ENCODE results near the gene HAGH.

HAGH gene

DNA sequence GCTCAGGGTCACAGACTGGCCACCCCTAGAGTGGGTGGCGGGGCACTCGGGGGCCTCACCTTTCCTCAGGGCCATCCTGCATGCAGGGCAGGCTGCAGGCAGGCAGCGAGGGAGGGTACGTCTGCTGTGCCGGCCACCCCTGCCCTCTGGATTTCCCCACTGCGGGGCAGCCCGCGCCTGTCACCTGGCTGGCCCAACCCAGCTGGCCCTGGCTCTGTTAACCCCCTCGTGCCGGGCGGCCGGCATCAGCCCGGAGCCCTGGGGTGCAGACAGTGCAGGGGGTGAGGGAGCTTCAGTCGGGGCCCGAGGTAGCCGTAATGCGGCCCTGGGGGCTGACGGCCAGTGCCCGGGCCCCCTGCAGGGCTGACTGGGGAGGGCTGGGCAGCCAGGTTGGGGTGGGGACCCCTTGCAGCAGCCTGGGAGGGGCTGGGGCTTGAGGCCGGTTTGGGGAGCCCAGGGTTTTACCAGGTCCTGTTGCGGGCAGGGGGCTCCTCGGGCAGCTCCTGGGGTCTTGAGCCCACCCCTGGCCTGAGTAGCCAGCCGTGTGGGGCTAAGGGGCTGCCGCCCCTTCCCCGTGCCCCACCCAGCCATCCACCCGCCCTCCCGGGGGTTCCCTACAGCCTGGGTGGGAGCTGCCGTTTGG lies 32.9 kb downstream of the HAGH start, which contains the start of gene IGFALS (continued):
- TF ChIP-seq ZNF48 (tag by site-specific recombination; IDR thresholded peaks at IDR 0.05) = no peak
- TF ChIP-seq, protein P1, sequence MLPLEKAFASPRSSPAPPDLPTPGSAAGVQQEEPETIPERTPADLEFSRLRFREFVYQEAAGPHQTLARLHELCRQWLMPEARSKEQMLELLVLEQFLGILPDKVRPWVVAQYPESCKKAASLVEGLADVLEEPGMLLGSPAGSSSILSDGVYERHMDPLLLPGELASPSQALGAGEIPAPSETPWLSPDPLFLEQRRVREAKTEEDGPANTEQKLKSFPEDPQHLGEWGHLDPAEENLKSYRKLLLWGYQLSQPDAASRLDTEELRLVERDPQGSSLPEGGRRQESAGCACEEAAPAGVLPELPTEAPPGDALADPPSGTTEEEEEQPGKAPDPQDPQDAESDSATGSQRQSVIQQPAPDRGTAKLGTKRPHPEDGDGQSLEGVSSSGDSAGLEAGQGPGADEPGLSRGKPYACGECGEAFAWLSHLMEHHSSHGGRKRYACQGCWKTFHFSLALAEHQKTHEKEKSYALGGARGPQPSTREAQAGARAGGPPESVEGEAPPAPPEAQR (tag by site-specific recombination; IDR thresholded peaks at IDR 0.05) = no peak
- no peak for TF ChIP-seq ZNF132 (tag by site-specific recombination; IDR thresholded peaks at IDR 0.05; ENCODE audit: borderline replicate concordance)
- no peak for TF ChIP-seq ZNF510 (tag by site-specific recombination; IDR thresholded peaks at IDR 0.05; ENCODE audit: insufficient replicate concordance)
- TF ChIP-seq ZNF571 (tag by site-specific recombination; IDR thresholded peaks at IDR 0.05) = no peak
- TF ChIP-seq, protein P2, sequence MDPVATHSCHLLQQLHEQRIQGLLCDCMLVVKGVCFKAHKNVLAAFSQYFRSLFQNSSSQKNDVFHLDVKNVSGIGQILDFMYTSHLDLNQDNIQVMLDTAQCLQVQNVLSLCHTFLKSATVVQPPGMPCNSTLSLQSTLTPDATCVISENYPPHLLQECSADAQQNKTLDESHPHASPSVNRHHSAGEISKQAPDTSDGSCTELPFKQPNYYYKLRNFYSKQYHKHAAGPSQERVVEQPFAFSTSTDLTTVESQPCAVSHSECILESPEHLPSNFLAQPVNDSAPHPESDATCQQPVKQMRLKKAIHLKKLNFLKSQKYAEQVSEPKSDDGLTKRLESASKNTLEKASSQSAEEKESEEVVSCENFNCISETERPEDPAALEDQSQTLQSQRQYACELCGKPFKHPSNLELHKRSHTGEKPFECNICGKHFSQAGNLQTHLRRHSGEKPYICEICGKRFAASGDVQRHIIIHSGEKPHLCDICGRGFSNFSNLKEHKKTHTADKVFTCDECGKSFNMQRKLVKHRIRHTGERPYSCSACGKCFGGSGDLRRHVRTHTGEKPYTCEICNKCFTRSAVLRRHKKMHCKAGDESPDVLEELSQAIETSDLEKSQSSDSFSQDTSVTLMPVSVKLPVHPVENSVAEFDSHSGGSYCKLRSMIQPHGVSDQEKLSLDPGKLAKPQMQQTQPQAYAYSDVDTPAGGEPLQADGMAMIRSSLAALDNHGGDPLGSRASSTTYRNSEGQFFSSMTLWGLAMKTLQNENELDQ (tag by site-specific recombination; IDR thresholded peaks at IDR 0.05; ENCODE audit: low read depth) = no peak

DNA sequence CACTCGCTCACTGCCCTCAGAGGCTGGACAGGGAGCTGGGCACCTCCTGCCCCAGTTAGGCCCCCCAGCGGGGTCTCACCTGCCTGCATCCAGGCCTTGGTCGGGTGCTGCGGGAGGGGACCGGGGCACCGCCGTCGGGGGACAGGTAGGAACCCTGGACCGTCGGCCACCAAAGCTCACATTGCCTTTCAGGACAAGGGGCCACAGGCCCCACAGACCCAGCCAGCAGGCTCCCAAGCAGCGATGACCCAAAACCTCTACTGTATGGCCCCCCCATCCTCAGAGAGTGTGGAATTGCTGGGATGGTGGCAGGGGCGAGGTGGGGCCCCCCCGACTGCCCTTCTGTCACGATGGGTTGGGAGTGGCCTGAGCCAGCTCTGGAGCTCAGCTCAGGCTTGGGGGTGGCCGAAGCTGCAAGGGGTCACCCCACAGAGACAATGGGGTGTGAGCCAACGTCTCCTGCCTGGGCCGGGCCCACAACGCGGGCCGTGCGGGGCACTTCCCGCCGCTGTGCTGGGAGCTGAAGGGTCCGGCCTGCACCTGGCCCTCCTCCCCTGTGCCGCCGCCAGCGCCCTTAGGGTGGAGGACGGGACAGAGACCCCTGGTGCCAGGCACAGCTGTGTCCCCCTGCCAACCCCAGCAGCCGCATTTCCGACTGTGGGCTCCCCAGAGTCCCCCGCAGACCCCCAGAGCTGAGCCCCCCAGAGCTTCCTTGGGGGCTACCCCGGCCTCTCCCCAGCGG lies 33.6 kb downstream of the HAGH start:
- ChIA-PET CTCF (interaction anchor here (0.6 kb wide), 1 partner anchor 158 kb away, joined by 3 read pairs; no protein-coding TSS in a partner anchor), POLR2A (interaction anchor here (0.5 to 3.8 kb wide), 4 partner anchors 10 to 27 kb away, joined by 4 to 19 read pairs (median 4); partner anchors contain the start of genes NUBP2 and SPSB3)
- H3K4me1 ChIP-seq (ENCODE audit: control insufficient read depth, insufficient read depth, low read length) = no peaks in the 10 kb centered on the region
- no peaks in the 10 kb centered on the region for H3K9me3 ChIP-seq (ENCODE audit: control insufficient read depth, insufficient read depth, low read depth, low read length)
- no peak overlapping the region for H3K4me3 ChIP-seq (ENCODE audit: low read depth, low read length)
- peaks cover 0 to 25% of the 10 kb centered on the region in 2 experiments; a peak in 2 of 3 replicates for H3K36me3 ChIP-seq (ENCODE audit: control insufficient read depth in 2 of 2, insufficient read depth in 1 of 2, low read length in 2 of 2)
- no peak overlapping the region for H3K27ac ChIP-seq (ENCODE audit: extremely low read depth, low read depth, low read length)
- no peak for TF ChIP-seq ZNF830 (tag by site-specific recombination; IDR thresholded peaks at IDR 0.05; ENCODE audit: low read depth)
- TF ChIP-seq, protein P3, sequence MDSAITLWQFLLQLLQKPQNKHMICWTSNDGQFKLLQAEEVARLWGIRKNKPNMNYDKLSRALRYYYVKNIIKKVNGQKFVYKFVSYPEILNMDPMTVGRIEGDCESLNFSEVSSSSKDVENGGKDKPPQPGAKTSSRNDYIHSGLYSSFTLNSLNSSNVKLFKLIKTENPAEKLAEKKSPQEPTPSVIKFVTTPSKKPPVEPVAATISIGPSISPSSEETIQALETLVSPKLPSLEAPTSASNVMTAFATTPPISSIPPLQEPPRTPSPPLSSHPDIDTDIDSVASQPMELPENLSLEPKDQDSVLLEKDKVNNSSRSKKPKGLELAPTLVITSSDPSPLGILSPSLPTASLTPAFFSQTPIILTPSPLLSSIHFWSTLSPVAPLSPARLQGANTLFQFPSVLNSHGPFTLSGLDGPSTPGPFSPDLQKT (IDR thresholded peaks at IDR 0.05; ENCODE audit: borderline replicate concordance, low read depth, low read length) = no peak
- TF ChIP-seq, protein P4, sequence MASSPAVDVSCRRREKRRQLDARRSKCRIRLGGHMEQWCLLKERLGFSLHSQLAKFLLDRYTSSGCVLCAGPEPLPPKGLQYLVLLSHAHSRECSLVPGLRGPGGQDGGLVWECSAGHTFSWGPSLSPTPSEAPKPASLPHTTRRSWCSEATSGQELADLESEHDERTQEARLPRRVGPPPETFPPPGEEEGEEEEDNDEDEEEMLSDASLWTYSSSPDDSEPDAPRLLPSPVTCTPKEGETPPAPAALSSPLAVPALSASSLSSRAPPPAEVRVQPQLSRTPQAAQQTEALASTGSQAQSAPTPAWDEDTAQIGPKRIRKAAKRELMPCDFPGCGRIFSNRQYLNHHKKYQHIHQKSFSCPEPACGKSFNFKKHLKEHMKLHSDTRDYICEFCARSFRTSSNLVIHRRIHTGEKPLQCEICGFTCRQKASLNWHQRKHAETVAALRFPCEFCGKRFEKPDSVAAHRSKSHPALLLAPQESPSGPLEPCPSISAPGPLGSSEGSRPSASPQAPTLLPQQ (tag by site-specific recombination; IDR thresholded peaks at IDR 0.05) = 0 out of 2 replicates have a peak, but pooled peaks have one; percentile 21
- TF ChIP-seq GLIS1 (tag by site-specific recombination; IDR thresholded peaks at IDR 0.05) = peak; percentile 75

DNA sequence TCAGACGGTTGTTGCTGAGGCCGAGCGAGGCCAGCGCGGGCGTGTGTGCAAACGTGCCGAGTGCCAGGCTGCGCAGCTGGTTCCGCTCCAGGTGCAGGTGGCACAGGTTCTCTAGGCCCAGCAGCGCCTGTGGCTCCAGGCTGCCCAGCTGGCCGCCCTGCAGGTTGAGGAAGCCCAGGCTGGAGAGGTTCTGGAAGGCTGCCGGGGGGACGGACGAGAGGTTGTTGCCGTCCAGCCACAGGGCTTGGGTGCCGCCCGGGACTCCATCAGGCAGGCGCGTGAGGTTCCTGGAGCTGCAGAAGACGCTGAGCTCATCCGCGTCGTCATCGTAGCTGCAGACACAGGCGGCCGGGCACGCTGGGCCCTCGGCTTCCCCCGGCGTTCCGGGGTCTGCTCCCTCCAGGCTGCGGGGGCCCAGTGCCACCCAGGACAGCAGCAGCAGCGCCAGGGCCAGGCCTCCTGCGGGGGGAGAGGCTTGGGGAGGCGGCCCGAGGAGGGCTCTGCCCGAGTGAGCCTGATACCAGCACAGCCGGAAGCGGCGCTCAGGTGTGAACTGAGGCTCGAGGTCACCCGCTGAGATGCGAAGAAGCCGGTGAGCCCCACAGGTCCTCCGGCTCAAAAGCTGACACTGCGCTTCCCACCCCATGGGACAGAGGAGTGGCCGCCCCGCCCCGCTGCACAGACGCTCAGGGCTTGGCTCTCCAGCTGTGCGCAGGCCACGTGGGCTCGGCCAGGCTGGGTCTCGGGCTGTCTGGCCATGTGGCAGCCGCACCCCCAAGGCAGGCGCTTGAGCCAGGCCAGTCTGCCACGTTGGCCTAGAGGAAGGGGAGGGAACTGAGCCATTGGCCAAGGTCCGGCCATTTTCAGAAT lies 34.4 kb downstream of the HAGH start:
- ChIA-PET CTCF (no interaction called here), POLR2A (interaction anchor here (0.9 to 3.8 kb wide), 2 partner anchors 10 to 173 kb away, joined by 3 to 19 read pairs; partner anchors contain the start of genes NUBP2, RPS2 and SPSB3)
- H3K9me3 ChIP-seq (ENCODE audit: control insufficient read depth, insufficient read depth, low read depth, low read length) = no peaks in the 10 kb centered on the region
- peaks cover 0 to 33% of the 10 kb centered on the region in 2 experiments; a peak in 2 of 3 replicates for H3K36me3 ChIP-seq (ENCODE audit: control insufficient read depth in 2 of 2, insufficient read depth in 1 of 2, low read length in 2 of 2)
- no peaks in the 10 kb centered on the region for H3K4me1 ChIP-seq (ENCODE audit: control insufficient read depth, insufficient read depth, low read length)
- TF ChIP-seq ZNF560 (tag by site-specific recombination; IDR thresholded peaks at IDR 0.05; ENCODE audit: borderline replicate concordance) (no peak), ZNF629 (tag by site-specific recombination; IDR thresholded peaks at IDR 0.05) (no peak)
- TF ChIP-seq, protein P5, sequence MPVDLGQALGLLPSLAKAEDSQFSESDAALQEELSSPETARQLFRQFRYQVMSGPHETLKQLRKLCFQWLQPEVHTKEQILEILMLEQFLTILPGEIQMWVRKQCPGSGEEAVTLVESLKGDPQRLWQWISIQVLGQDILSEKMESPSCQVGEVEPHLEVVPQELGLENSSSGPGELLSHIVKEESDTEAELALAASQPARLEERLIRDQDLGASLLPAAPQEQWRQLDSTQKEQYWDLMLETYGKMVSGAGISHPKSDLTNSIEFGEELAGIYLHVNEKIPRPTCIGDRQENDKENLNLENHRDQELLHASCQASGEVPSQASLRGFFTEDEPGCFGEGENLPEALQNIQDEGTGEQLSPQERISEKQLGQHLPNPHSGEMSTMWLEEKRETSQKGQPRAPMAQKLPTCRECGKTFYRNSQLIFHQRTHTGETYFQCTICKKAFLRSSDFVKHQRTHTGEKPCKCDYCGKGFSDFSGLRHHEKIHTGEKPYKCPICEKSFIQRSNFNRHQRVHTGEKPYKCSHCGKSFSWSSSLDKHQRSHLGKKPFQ (tag by site-specific recombination; IDR thresholded peaks at IDR 0.05) = 0 out of 2 replicates have a peak, but pooled peaks have one; percentile 21
- no peak overlapping the region for H3K27ac ChIP-seq (ENCODE audit: extremely low read depth, low read depth, low read length)
- no peak overlapping the region for H3K4me3 ChIP-seq (ENCODE audit: low read depth, low read length)

Measured in HEK293 (cell line).